ENCODE measurements around the gene ADAM22. TPM values are rescaled to one million over a fixed set of nuclear protein-coding genes. Genes with fewer than 3 reads are reported as not detected.

Gene ADAM22
- polyA plus RNA-seq, 2 of the 4 experiments (the other 2 are of a cell fraction): 0.53 to 0.59 TPM

GRCh38 chr7:87912121-87912520, 21.9 kb upstream of the ADAM22 start (continued):
- TF ChIP-seq USF2 (IDR thresholded peaks at IDR 0.05): no peak
- no peak for TF ChIP-seq SMC3 (IDR thresholded peaks at IDR 0.05)
- TF ChIP-seq RNF2 (IDR thresholded peaks at IDR 0.05; ENCODE audit: borderline replicate concordance, low read depth): no peak
- TF ChIP-seq EHMT2 (IDR thresholded peaks at IDR 0.05; ENCODE audit: low read depth): no peak

DNA sequence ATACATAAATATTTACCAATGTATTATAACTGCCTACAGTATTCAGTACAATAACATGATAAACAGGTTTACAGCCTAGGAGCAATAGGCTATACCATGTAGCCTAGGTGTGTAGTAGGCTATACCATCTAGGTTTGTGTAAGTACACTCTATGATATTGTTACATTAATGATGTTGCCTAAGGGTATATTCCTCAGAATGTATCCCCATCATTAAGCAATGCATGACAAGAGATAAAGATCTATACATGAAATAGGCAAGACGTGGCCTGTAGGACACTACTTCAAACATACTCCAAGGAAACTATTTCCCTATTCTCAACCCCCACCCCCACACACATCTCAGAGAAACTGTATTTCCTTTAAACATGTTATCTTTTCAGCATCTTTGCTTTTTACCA, 15.3 kb upstream of the ADAM22 start:
- no peaks in the 10 kb centered on the region for H3K4me1 ChIP-seq
- no peak for FAIRE-seq
- DNase-seq (ENCODE audit: low read depth in 1 of 2, low spot score in 1 of 2): no peak
- ChIA-PET POLR2A (no interaction called here), CTCF (no interaction called here)
- ATAC-seq: no peak
- TF ChIP-seq KDM1A (IDR thresholded peaks at IDR 0.05; ENCODE audit: low read depth) (no peak), ZFP36 (IDR thresholded peaks at IDR 0.05; ENCODE audit: borderline replicate concordance, partially characterized antibody) (no peak), KDM5A (IDR thresholded peaks at IDR 0.05) (no peak), ESRRA (IDR thresholded peaks at IDR 0.05; ENCODE audit: borderline replicate concordance, low read length) (no peak), TFCP2L1 (CRISPR knock-in tag; IDR thresholded peaks at IDR 0.05) (no peak), MAZ (IDR thresholded peaks at IDR 0.05; ENCODE audit: borderline replicate concordance, low read depth, low read length) (no peak), NPAS2 (CRISPR knock-in tag; IDR thresholded peaks at IDR 0.05; ENCODE audit: borderline replicate concordance) (no peak), EP300 (IDR thresholded peaks at IDR 0.05) (no peak), HMGXB4 (CRISPR knock-in tag; IDR thresholded peaks at IDR 0.05; ENCODE audit: borderline replicate concordance) (no peak), RFX5 (IDR thresholded peaks at IDR 0.05) (no peak), CEBPB (IDR thresholded peaks at IDR 0.05) (no peak), EHF (CRISPR knock-in tag; IDR thresholded peaks at IDR 0.05) (no peak), FOXS1 (CRISPR knock-in tag; IDR thresholded peaks at IDR 0.05) (no peak), NR3C1 (IDR thresholded peaks at IDR 0.05) (no peak), HDAC2 (IDR thresholded peaks at IDR 0.05) (no peak)
- no peaks in the 10 kb centered on the region for H3K9me3 ChIP-seq
- H3K4me3 ChIP-seq: no peak overlapping the region
- 46% methylated on average over 1 of the region's 1 CpG for WGBS (ENCODE audit: missing lambda C conversion rate)
- no peak overlapping the region for H3K27ac ChIP-seq
- H3K4me2 ChIP-seq: no peak overlapping the region

DNA sequence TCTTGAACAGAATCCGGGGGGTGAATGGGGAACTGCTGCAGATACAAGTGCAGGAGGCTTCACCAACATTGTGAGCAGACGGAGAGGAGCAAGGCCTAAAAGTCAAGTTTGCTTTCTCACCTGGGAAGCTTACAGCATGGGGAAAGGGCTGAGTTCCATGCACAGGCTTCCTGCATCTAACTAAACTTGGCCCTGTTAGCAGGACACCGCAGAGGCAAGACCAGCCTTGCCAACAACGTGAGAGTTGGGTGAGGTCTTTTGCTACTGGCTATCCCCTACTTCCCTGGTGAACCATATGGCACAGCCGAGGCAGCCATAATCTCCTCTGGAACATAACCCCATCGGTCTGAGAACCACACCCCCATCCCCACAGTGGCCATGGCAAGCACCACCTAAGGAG, 14.2 kb upstream of the ADAM22 start:
- ChIA-PET POLR2A (no interaction called here), CTCF (interaction anchor here (1.8 kb wide), 1 partner anchor 14 kb away, joined by 3 read pairs; the partner anchor contains the start of gene ADAM22)
- Histone ChIP-seq H3K4me2 (no peak overlapping the region), H3K4me3 (no peak overlapping the region), H3K27ac (no peak overlapping the region), H3K9me3 (no peaks in the 10 kb centered on the region), H3K4me1 (no peaks in the 10 kb centered on the region)
- no peak for FAIRE-seq
- ATAC-seq: no peak
- TF ChIP-seq JUNB (IDR thresholded peaks at IDR 0.05) (no peak), EHMT2 (IDR thresholded peaks at IDR 0.05; ENCODE audit: low read depth) (no peak), EP300 (IDR thresholded peaks at IDR 0.05) (no peak), RCOR1 (IDR thresholded peaks at IDR 0.05; ENCODE audit: low read depth, low read length) (no peak), EHF (CRISPR knock-in tag; IDR thresholded peaks at IDR 0.05) (no peak), FOSL2 (IDR thresholded peaks at IDR 0.05) (no peak), FOSL2 (CRISPR knock-in tag; IDR thresholded peaks at IDR 0.05) (no peak), HDAC2 (IDR thresholded peaks at IDR 0.05) (no peak), MAZ (IDR thresholded peaks at IDR 0.05; ENCODE audit: borderline replicate concordance, low read depth, low read length) (no peak), SMC3 (IDR thresholded peaks at IDR 0.05) (no peak), REST (IDR thresholded peaks at IDR 0.05) (no peak), NPAS2 (CRISPR knock-in tag; IDR thresholded peaks at IDR 0.05; ENCODE audit: borderline replicate concordance) (no peak), POLR2AphosphoS2 (conservative IDR thresholded peaks at IDR 0.05; ENCODE audit: low read length) (no peak), NFE2L2 (conservative IDR thresholded peaks at IDR 0.05; ENCODE audit: low read length) (no peak), JUN (IDR thresholded peaks at IDR 0.05) (no peak), KDM5A (IDR thresholded peaks at IDR 0.05) (no peak), NR3C1 (IDR thresholded peaks at IDR 0.05) (no peak)
- TF ChIP-seq, protein P1, sequence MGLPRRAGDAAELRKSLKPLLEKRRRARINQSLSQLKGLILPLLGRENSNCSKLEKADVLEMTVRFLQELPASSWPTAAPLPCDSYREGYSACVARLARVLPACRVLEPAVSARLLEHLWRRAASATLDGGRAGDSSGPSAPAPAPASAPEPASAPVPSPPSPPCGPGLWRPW (IDR thresholded peaks at IDR 0.05): no peak
- no peak for DNase-seq (ENCODE audit: low read depth in 1 of 2, low spot score in 1 of 2)
- WGBS (ENCODE audit: missing lambda C conversion rate): 61% methylated on average over 6 of the region's 6 CpGs

Measured in A549 (cell line).